ENCODE data around the gene CCL25. TPM values are rescaled to one million over a fixed set of nuclear protein-coding genes. Genes with fewer than 3 reads are reported as not detected.

The CCL25 gene
- total RNA-seq, 2 experiments from 2014 or later = 0.30 to 1.2 TPM

DNA sequence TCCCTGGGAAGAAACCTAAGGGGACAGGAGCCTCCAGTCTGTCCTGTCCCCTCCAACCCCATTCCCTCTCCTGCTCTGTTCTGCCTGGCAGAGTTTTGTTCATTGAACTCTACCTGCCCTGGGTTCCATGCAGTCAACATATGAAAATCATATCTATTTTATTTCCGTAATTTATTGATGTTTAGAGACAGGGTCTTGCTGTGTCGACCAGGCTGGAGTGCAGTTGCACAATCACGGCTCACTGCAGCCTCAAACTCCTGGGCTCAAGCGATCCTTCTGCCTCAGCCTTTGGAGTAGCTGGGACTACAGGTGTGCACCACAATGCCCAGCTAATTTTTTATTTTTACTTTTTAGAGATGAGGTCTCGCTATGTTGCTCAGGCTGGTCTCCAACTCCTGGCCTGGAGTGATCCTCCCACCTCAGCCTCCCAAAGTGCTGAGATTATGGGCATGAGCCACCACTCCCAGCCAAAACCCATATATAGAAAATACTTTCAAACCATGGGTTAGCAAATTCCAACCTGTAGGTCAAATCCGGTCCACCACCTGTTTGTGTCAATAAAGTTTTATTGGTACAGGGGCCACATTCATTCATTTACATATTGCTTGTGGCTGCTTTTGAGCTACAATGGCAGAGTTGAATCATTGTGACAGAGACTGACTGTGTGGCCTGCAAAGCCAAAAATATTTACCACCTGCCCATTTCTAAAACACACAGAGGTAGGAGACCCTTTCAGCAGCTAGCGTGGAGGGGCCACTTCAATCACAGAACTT, 57.5 kb downstream of the CCL25 start:
- no peaks in the 10 kb centered on the region for H3K9me3 Mint-ChIP-seq
- H3K36me3 Mint-ChIP-seq = no peaks in the 10 kb centered on the region
- no peak overlapping the region for H3K27ac Mint-ChIP-seq
- H3K4me1 Mint-ChIP-seq = no peaks in the 10 kb centered on the region
- H3K27me3 Mint-ChIP-seq = peaks cover 7% of the 10 kb centered on the region
- no peak overlapping the region for H3K4me3 Mint-ChIP-seq
- DNase-seq = no peak

DNA sequence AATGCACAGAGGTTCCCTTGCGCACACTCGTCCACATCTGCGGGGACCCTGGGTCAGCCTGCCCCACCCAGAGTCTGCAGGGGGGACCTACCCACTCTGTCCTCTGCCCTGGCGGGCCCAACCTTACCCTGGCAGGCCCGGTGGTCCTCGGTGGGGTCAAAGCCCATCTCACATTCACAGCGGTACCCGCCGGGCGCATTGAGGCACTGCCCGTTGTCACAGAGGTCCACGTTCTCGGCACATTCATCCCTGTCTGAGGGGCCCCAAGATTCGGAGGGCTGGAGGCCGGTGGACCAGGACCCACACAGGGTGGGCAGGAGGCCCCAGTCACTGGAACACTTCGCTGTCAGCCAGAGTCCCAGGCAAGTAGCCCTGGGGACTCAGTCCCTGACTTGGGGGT, 58.4 kb downstream of the CCL25 start:
- Mint-ChIP-seq H3K4me3 (no peak overlapping the region), H3K4me1 (no peaks in the 10 kb centered on the region), H3K27me3 (peaks cover 7% of the 10 kb centered on the region), H3K36me3 (no peaks in the 10 kb centered on the region), H3K9me3 (no peaks in the 10 kb centered on the region), H3K27ac (no peak overlapping the region)
- no peak for DNase-seq

GRCh38 chr19:8111376-8111775, 58.8 kb downstream of the CCL25 start:
- Mint-ChIP-seq H3K36me3 (no peaks in the 10 kb centered on the region), H3K9me3 (no peaks in the 10 kb centered on the region), H3K27ac (no peak overlapping the region), H3K27me3 (peaks cover 7% of the 10 kb centered on the region), H3K4me3 (no peak overlapping the region), H3K4me1 (no peaks in the 10 kb centered on the region)
- no peak for DNase-seq

Other genes with a start within 250 kb of the CCL25 start
- 1 to 10 TPM; 4.8 TPM for gene EVI5L, start 222.5 kb upstream of the CCL25 start, total RNA-seq
- gene PRR36, start 178.4 kb upstream of the CCL25 start, total RNA-seq = under 1 TPM in 1 of 2 experiments, not detected in 1; 0.10 TPM
- gene LRRC8E, start 164.2 kb upstream of the CCL25 start, total RNA-seq = not detected
- gene MAP2K7, start 148.9 kb upstream of the CCL25 start, total RNA-seq = 10 to 100 TPM; 31.8 to 32.4 TPM
- 1 to 10 TPM; 2.1 to 3.2 TPM for gene TGFBR3L, start 137.9 kb upstream of the CCL25 start, total RNA-seq
- 10 to 100 TPM; 14.4 to 14.8 TPM for gene SNAPC2, start 132.4 kb upstream of the CCL25 start, total RNA-seq
- gene CTXN1, start 126.6 kb upstream of the CCL25 start, total RNA-seq = under 1 TPM; 0.44 to 0.52 TPM
- gene TIMM44, start 109.1 kb upstream of the CCL25 start, total RNA-seq = 100 to 1,000 TPM; 125 to 136 TPM
- 100 to 1,000 TPM; 169 to 172 TPM for gene ELAVL1, start 47.1 kb upstream of the CCL25 start, total RNA-seq
- not detected for gene FBN3, start 96.8 kb downstream of the CCL25 start, total RNA-seq
- 10 to 100 TPM; 12.8 to 13.2 TPM for gene CERS4, start 156.6 kb downstream of the CCL25 start, total RNA-seq